Measurements from ENCODE around the gene PDE8A.

DNA sequence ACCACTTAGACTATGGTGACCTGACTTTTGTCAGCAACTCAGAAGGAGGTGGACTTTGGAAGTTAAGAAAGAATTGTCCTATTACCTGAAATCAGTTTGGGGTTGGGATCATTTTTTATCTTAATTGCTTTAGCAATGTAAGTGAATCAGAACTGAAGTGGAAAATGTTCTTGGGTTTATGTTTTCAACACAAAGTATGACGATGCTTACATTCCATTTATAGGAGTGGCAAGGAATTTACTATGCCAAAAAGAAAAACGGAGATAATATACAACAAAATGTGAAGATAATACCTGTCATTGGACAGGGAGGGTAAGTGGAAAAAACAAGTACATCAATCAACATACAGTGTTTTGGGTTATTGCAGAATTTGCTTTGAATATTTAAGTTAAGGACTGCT is 116.1 kb downstream of the PDE8A start:
- TF ChIP-seq CTCF (IDR thresholded peaks at IDR 0.05) = no peak
- TF ChIP-seq POLR2AphosphoS5 (IDR thresholded peaks at IDR 0.05) = no peak
- no peak for TF ChIP-seq POLR2A (IDR thresholded peaks at IDR 0.05)

Measured in breast epithelium (tissue), 3 donors.